ENCODE results near the gene SPOCK1.
"Not testable (repeated sequence)": the region's sequence is repeated elsewhere in the genome, so short reads cannot be mapped to it uniquely, and the experiment has no call there.

SPOCK1 gene

DNA sequence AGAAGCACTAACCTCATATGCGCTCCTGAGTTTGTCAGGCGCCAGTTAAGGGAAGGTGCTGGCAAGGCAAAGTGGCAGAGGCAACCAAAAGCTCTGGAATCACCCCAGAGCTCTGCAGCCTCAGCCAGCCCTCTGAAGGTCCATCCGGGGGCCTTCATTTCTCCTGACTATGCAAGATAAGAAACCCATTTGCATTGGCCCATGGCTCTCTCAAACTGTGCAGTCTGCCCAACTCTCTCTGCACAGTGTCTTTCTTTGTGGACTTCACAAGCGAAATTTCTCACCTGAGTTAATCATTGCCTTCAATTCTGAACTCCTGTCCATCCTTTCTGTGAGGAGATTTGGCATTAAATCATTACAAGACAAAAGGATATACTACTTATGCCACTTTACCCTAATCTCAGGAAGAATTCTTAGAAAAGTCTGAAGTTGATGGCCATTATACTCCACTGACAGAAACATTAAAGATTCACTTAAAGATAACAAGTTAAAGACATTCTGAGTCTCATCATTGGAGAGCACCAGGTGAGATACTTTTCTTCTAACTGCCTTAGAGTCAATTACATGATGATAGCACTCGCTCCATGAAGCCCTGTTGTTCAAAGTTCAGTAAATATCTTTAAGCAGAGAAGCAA is 235.6 kb downstream of the SPOCK1 start:
- DNase-seq (ENCODE audit: low spot score), result no peak

DNA sequence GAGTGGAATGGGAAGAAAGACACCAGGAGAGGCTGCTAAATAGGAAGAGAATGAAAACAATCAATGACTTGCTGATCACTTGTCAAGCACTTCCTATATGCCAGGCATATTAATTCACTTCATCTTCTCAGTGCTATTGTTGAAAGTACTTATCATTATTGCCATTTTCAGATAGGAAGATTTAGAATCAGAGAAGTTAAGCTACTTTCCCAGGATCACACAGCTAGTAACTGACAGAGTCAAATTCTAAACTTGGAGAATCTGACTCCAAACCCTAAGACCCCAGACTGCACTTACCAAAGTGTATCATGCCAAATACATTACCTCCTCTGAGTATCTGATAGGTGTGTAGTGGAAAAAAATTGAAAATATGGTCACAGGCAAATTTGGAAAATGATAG is 236.3 kb downstream of the SPOCK1 start:
- DNase-seq (ENCODE audit: low spot score), result no peak

DNA sequence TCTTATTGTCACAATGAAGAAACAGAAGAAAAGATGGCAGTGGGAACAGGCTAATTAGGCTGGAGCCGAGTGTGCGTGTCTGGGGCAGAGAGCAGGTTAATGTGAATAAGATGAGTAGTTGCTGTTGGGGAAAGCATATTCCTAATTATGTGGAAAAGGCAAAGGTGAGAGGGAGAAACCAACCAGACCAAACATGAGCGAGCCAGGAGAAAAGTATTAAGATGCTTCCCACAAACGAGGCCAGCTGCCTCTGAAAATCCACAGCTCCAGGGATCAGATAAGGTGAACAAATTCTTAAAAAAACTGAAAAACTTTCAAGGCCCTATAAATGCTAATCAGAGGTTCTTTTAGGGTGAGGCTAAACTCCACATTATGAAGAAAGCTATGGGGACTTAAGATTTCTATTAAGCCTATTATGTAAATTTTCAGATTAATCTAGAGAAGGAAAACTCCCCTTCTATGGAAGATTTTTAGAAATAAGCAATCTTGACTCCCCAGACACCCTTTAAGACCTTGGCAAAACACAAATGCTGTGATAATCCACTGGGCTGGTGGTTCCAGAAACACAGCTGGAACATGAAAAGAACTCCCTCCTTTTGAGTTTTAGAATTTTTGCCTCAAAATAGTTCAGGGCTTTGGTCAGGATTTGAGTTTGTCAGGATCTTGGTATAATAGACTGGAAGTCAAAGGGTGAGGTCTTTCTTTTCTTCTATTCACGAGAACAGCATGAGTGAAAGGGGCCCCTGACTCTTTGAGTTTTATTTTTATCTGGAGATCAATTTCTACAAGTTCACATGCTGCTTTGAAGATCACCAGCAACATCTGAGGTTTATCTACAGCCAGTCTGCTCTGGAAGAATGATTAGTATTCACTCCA is 238.1 kb downstream of the SPOCK1 start:
- no peak for DNase-seq (ENCODE audit: low spot score)

DNA sequence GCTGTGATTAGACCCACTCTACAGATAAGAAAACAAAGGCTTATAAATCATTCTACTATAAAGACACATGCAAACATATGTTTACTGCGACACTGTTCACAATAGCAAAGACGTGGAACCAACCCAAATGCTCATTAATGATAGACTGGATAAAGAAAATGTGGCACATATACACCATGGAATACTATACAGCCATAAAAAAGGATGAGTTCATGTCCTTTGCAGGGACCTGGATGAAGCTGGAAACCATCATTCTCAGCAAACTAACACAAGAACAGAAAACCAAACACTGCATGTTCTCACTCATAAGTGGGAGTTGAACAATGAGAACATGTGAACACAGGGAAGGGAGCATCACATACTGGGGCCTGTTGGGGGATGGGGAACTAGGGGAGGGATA is 240.0 kb downstream of the SPOCK1 start:
- DNase-seq (ENCODE audit: low spot score), result not testable (repeated sequence)

DNA sequence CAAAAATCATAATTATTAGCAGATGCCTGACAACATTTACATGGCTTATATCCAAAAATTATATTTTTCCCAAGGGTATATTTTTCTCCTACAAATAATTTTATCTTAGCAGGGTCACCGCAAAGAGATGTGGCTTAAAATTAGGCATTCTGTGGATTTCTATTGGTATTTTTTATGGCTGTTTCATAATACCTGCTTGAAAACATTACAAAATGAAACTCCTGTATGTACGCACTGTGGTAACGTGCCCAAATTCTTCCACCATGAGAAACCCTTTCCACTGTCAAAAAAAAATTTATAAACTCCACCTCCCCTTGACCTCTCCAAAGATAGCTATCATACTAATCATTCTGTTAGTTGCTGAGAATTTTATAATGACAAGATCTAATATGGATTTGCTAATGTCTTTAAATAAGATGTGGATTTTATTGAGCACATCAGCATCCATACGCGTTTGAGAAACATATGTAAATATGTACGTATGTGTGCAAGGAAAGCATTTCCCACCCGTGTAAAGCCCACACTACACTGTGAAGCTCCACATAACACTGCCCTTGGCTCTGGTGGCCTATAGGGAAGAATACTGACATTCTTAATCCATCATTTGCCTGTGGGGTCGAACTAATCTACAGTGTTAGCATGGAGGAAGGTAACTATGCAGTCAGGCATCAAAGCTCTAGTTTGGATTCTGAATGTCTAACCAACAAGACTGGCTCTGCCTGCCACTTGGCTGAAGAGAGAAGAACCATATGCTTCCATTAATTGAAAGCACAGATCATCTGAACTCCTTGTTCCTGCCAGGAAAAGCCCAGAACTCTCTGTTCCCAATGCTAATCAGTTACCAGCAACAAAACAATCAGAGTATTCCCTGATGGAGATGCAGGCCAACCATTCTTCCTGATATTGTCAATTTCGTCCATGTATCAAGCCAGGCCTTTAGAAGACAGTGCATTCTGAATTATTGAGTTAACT is 244.7 kb downstream of the SPOCK1 start:
- DNase-seq (ENCODE audit: low spot score), result no peak

DNA sequence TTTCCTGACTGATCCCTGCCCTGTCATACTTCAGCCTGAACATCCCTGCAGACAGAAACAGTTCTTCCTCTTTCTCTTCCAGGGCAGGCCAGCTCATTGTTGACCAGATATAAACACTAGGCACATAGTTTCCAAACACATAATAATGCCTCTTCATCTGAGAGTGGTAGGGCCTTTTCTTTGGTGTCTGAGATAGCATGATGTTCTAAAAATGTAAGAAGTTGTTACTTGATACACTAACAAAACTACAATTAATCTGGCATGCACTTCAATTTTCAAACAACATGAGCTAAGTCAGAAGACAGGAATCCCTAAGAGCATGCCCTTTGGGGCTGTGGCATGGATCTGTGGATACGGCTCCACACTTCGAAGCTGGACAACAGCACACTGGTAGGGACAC is 246.6 kb downstream of the SPOCK1 start:
- DNase-seq (ENCODE audit: low spot score), result no peak

DNA sequence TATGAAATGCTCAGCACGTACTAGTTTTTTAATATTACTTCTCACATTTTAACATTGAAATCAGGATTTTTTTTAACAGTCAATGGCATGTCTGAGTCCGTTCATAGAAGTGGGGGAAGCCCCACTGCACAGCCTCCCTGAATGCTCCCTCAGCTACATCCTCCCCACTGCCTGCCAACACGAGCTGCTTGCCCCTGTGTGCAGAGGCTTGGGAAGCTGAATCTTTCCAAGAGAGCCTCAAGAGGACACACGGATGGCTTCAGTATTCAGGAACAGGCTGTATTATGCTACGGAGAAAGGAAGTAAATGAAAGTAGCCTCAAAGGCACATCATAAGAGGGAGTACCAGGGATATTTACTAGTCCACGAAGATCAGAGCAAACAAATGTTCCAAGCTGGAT is 248.7 kb downstream of the SPOCK1 start:
- DNase-seq (ENCODE audit: low spot score), result no peak

DNA sequence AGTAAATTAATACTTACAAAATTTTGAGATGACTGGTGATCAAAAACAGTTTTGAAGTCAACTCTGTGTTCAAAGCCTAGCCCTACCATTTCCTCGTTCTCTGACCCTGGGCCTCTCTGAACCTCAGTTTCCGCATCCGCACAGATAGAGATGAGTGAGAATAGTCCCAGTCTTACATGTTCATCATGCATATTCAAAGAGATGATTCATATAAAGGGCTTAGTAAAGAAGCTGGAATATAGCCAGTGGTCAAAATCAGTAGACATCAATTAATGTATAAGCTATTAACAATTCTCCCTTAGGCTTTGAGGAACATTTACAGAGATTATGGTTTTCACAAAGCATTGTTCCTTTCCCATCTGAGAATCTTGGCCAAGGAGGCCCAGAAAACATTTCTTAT is 250.6 kb downstream of the SPOCK1 start:
- DNase-seq (ENCODE audit: low spot score), result no peak

DNA sequence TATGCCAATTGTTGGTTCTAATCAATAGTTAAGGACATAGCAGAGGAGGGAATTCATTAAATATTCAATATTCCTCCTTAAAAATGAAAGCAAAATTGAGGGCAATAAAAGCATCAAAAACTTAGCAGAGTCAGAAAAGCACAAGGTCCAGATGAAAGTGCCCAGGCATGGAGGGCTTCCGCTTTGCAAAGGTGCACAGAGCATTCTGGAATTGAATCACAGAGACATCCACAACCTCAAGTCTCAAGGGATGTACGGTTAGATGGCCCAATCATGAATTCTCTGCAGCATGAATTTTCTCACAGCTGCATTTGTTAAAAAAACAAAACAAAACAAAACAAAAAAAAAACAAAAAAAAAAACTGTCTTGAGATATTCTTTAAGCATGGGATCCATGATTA is 253.7 kb downstream of the SPOCK1 start:
- DNase-seq (ENCODE audit: low spot score), result no peak

DNA sequence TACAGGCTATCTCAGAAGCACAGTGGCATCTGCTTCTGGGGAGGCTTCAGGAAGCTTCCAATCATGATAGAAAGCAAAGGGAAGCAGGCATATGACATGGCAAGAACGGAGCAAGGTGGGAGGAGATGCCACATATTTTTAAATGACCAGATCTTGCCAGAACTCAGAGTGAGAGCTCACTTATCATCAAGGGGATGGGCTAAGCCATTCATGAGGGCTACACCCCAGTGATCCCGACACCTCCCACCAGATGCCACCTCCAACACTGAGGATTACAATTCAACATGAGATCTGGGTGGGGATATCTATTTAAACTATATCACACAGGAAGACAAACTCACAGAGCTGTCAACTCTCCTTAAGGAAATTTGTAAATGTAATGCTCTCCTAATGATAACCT is 258.8 kb downstream of the SPOCK1 start:
- DNase-seq (ENCODE audit: low spot score), result no peak

DNA sequence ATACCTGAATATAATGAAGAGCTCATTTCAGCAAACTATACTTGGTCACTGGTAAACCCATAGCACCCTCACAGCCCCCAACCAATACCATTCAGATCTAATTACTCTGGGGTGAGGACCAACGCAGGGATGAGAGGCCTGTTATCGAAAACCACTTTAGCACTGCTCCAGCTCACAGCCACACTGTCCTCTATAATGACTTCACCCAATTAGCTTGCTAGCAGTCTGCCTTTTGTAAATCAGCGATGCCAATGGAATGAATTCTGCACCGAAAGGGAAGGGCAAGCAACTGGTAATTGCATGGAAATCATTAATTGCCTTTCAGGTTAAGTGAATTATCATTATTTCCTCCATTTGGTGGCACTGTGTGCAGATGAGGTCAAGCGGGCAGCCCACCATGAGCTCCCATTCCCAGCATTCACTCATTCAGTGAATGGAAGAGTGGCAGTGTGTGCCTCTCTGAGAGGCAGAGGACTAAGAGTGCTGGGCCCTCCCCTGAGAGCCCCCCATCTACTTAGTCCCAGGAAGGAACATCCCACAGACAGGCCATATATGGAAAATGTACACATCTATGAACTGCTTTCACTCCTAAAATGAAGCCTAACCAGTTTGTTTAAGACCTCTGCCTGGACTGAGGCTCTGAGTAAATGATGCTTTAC is 262.1 kb downstream of the SPOCK1 start:
- no peak for DNase-seq (ENCODE audit: low spot score)

DNA sequence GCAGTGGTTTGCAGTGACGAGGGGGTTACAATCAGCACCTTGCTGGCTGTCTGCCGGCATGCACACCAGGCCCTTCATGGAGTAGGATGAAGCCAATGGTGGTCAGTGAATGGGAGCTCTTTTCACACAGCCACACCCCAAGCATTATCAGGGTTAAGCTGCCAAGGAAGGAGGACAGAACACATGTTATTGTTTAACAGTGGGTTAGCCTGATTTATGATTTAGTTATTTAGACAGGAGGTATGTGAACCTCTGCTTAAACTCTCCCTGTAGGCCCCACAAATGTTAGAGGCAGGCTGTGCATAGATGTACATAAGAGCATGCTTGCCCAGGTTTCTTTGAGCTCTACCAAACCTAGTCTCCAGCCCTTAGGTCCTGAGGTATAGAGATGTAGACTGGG is 262.9 kb downstream of the SPOCK1 start:
- DNase-seq (ENCODE audit: low spot score), result no peak

DNA sequence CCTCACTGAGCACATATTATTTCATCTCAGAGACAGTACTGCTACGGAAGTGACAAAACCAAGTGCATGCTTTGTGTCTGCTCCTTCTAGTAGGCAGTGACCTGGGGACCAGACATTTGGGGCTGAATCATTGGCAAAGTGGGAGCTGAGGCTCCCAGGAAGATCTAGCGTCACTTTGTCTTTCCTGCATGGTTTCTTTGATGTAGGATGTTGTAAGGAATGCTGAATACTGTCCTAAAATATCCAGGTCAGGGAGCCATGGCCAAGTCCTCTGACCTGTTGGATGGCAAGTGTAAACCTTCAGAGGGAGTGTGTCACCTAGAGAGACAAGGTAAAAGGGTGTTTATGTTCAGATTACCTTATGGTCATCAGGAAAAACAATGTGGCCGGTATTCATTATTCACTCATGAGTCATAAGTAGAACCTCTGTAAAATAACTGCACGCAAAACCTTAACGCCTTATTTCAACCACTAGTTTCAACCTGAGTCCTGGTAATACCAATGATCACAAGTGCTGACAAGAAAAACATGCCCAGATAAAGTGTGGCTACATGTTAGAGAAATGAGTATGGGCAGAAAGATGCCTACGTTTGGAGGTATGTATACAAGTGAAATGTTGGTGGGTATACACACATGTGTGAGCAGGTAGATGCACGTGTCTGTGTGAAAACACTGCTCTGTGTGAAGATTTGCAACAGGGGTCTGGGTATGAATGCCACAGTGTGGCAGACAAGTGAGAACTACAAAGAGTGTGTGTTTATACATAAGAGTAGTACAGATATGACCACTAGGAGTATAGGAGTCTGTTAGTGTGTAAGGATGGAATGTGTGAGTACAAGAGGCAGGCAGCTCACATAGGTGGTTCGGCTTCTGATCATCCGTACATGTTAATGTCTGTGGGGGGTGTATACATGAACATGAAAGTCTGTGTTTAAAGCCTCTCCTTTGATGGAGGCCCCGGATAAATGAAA is 263.9 kb downstream of the SPOCK1 start:
- no peak for DNase-seq (ENCODE audit: low spot score)

DNA sequence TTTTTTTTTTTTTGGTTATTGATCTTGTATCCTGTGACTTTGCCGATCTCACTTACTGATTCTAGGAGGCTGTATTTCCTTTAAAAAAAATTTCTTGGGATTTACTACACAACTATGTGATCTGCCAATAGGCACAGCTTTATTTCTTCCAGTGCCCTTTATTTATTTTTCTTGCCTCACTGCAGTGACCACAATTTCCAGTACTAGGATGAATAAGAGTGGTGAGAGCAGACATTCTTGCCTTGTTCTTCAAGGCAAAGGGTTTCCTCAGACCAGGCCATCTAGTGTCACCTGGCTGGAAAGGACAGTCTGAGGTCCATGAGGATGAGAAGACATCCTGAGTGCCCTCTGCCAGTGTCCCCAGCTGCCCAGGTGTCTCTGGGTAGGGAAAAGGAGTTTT is 265.4 kb downstream of the SPOCK1 start:
- no peak for DNase-seq (ENCODE audit: low spot score)

DNA sequence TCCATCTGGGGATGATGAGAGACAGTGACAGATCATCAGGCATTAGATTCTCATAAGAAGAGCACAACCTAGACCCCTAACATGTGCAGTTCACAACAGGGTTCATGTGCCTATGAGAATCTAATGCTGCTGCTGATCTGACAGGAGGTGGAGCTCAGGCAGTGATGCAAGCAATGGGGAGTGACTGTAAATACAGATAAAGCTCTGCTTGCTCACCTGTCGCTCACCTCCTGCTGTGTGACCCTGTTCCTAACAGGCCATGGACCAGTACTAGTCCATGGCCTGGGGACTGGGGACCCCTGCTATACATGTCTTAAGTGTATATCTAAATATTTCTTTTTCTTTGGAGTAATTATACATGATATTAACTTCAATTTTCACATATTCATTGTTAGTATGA is 265.8 kb downstream of the SPOCK1 start:
- not testable (repeated sequence) for DNase-seq (ENCODE audit: low spot score)

DNA sequence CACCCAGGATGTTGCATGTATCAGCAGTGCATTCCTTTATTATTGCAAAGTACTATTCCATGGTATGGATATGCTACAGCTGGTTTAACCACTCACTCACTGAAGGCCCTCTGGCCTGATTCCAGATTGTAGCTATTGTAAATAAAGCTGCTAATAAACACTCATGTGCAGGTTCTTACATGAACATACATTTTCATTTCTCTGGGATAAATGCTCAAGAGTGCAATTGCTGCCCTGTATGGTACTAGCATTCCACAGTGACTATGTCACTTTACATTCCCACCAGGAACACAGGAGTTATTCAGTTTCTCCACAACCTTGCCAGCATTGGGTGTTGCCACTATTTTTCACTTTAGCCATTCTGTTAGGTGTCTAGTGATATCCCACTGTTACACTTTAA is 267.6 kb downstream of the SPOCK1 start:
- no peak for DNase-seq (ENCODE audit: low spot score)

DNA sequence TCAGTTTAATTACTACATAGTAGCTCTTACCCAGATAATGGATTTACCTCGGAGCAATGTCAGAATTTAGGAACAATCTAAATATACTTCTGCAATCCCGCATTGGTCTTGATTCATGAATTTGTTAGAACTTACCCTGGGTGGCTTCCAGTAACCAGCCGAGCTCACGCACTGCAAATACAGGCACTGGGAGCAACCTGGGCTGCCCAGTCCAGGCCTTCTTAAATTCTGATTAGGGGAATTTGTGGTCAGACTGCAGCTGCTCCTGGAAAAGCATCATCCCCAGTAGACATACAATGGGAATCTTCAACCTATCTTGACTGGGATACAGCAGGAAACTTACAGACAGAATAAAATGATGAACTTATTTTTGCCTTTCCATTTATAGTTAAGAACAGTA is 270.3 kb downstream of the SPOCK1 start:
- DNase-seq (ENCODE audit: low spot score), result no peak

DNA sequence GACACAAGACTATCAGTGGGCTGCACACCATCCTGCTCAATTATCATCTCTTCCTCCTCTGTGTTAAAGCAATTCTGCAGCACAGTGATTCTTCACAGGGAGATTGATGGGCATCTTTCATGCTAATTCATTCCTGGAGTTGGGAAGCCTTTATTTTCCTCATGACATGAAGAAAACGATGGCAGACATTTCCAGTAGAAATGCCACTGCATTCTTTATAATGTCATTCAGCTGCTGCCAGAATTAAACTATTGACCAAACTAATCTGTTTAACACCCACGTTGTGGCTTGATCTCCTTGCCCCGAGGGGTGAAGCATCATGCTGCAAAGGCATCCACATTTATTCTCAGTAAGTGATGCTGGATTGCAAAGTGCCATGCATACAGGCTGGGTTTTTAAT is 273.0 kb downstream of the SPOCK1 start:
- no peak for DNase-seq (ENCODE audit: low spot score)

DNA sequence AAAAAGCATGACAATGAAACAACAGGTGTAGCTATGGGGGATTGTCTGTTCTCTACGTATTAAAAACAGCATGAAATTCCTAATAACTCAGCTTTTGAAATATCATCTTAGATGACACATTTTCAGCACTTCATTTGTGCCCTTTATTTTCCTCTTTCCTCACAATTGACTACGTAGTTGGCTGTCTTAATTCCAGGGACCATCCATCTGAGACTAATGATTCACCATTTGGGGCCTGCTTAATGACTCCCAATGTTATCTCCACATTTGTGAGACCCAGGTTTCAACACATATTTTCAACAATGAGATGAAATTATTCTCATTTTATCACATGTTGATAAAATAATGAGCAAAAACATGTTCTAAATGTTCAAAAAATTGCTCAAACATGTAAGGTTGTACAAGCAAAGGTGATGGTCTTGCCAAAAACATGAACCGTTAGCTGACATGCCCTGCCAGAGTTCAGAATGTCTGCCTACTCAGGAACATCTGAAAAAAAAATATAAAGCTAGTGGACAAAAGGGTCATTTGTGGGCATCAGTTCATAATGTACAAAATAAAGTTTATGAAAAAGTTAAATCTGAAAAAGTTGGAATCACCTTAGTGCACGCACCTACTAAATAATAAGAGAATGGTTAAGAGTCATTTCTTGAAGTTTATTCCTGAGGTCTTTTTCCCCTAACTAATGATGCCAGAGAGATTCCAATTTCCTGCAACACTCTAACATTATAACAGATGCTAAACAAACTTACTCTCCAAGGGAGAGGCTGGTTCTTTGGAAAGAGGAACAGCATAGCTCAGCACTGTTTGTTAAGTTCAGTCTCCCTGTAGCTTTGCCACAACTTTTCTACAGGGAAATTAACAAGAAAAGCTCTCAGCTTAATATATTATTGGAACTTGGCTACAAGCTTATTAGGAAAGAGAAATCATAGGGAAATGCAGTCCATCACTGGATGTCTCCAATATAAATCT is 275.5 kb downstream of the SPOCK1 start:
- DNase-seq (ENCODE audit: low spot score), result no peak

DNA sequence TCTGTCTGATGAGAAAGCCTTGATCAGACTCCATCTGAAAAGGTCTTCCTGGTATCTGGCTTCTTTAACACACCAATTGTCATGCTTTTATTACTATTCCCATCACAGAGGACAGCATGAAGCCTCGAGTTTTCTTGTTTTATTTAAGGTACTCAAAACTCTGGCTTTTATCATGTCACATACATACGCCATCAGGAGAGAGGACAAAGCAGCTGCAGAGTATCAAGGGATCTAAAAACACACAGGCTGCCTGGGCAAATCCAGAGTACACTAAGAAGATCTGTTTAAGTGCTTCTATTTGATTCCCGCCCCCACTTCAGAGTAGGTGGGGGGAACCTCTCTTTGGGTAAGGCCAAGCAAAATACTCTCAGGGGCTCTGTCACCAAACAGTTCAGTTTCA is 277.2 kb downstream of the SPOCK1 start:
- no peak for DNase-seq (ENCODE audit: low spot score)
